Skeletal muscle satellite cell (primary cell): ENCODE data around the gene SLC5A6.

Experiments
- H3K27me3 ChIP-seq: 2 replicates; pipeline ENCODE4 v1.7.0; 2013; ENCODE audit warnings: low read length; ENCODE audit not compliant: control insufficient read depth, insufficient read depth
- H3K36me3 ChIP-seq: 2 replicates; pipeline ENCODE4 v1.7.0; 2013; ENCODE audit warnings: mild to moderate bottlenecking, control low read depth, low read length; ENCODE audit not compliant: insufficient read depth
- H3K4me1 ChIP-seq: 2 replicates; pipeline ENCODE4 v1.7.0; 2013; ENCODE audit warnings: low read length; ENCODE audit not compliant: control insufficient read depth, insufficient read depth
- H3K4me2 ChIP-seq: 2 replicates; pipeline ENCODE4 v1.7.0; 2013; ENCODE audit warnings: mild to moderate bottlenecking, low read length
- H3K4me3 ChIP-seq: 2 replicates; pipeline ENCODE4 v1.7.0; 2013; ENCODE audit warnings: low read length
- H3K9ac ChIP-seq: 2 replicates; pipeline ENCODE4 v1.7.0; 2013; ENCODE audit warnings: mild to moderate bottlenecking, low read depth, low read length, moderate library complexity
- H3K9me3 ChIP-seq: replicated peaks from 2 replicates; pipeline ENCODE4 v1.7.0; 2013; ENCODE audit warnings: mild to moderate bottlenecking, control low read depth, low read length

Gene SLC5A6

DNA sequence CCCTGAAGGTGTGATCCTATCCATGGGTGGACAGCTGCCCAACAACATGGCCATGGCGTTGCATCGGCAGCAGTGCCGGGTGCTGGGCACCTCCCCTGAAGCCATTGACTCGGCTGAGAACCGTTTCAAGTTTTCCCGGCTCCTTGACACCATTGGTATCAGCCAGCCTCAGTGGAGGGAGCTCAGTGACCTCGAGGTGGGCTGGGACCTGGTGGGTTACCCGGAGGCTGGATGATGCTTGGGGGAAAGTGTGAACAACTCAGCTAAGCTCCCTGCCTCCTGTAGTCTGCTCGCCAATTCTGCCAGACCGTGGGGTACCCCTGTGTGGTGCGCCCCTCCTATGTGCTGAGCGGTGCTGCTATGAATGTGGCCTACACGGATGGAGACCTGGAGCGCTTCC lies 21.3 kb upstream of the SLC5A6 start:
- H3K36me3 ChIP-seq = peaks cover 81% of the 10 kb centered on the region

DNA sequence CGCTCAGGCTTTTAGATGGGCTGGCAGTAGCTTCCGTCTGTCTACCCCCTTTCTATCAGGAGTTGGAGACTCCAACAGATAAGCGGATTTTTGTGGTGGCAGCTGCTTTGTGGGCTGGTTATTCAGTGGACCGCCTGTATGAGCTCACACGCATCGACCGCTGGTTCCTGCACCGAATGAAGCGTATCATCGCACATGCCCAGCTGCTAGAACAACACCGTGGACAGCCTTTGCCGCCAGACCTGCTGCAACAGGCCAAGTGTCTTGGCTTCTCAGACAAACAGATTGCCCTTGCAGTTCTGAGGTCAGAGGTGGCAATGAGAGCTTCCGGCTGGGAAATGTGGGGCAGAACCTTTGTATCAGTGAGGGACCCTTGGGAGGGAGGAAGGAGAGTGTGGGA lies 19.9 kb upstream of the SLC5A6 start:
- no peak overlapping the region for H3K9ac ChIP-seq
- H3K4me1 ChIP-seq = no peaks in the 10 kb centered on the region
- H3K4me2 ChIP-seq = no peak overlapping the region
- no peaks in the 10 kb centered on the region for H3K9me3 ChIP-seq
- no peak overlapping the region for H3K4me3 ChIP-seq
- H3K36me3 ChIP-seq = peaks cover 82% of the 10 kb centered on the region
- H3K27me3 ChIP-seq = no peaks in the 10 kb centered on the region

More for the DNA sequence above, 21.3 kb upstream of the SLC5A6 start:
- no peak overlapping the region for H3K4me2 ChIP-seq
- H3K9me3 ChIP-seq = no peaks in the 10 kb centered on the region
- no peak overlapping the region for H3K4me3 ChIP-seq
- no peaks in the 10 kb centered on the region for H3K27me3 ChIP-seq
- H3K9ac ChIP-seq = no peak overlapping the region
- H3K4me1 ChIP-seq = no peaks in the 10 kb centered on the region

DNA sequence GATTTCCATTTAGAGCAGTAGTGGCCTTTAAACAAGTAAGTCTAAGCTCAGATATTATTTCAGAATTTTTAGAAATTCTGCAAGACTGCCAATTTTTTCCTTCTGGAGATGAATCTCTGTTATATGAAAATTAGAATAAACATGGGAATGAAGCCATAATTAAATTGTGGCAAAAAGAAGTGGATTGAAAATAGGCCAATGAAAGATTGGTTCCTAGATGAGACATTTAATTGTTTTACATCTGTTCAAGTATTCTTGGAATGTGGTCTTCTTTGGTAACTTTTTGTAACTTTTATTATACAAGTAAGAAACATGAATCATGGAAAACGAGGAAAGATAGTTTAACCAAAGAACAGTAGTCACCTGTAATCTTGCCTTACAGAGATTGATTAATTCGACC lies 15.4 kb upstream of the SLC5A6 start:
- H3K9me3 ChIP-seq = no peaks in the 10 kb centered on the region
- H3K4me1 ChIP-seq = no peaks in the 10 kb centered on the region
- H3K4me2 ChIP-seq = no peak overlapping the region
- H3K4me3 ChIP-seq = no peak overlapping the region
- peaks cover 77% of the 10 kb centered on the region for H3K36me3 ChIP-seq
- no peaks in the 10 kb centered on the region for H3K27me3 ChIP-seq
- no peak overlapping the region for H3K9ac ChIP-seq

DNA sequence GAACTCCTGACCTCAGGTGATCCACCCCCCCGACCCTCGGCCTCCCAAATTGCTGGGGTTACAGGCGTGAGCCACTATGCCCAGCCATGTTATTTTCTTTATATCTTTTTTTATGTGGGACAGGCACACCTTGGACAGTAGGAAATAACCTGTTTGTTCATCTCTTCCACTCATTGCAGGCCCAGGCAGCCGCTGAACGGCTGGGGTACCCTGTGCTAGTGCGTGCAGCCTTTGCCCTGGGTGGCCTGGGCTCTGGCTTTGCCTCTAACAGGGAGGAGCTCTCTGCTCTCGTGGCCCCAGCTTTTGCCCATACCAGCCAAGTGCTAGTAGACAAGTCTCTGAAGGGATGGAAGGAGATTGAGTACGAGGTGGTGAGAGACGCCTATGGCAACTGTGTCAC lies 13.5 kb upstream of the SLC5A6 start:
- Histone ChIP-seq H3K36me3 (peaks cover 74% of the 10 kb centered on the region), H3K4me3 (no peak overlapping the region), H3K9ac (no peak overlapping the region)

DNA sequence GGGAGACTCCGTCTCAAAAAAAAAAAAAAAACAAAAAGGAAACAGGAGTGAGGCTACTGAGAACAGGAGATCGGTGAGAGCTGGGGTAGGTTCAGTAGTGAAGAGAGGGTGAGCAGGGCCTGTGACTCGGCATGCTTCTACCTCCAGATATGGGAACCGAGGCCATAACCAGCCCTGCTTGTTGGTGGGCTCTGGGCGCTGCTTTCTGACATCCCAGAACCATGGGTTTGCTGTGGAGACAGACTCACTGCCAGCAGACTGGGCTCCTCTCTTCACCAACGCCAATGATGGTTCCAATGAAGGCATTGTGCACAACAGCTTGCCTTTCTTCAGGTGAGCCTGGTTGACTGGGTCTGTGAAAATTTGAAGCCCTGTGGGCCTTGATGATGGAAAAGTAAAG lies 11.3 kb upstream of the SLC5A6 start:
- Histone ChIP-seq H3K4me2 (no peak overlapping the region), H3K4me1 (peaks cover 3% of the 10 kb centered on the region), H3K9me3 (no peaks in the 10 kb centered on the region), H3K9ac (no peak overlapping the region), H3K27me3 (no peaks in the 10 kb centered on the region), H3K4me3 (no peak overlapping the region), H3K36me3 (peaks cover 78% of the 10 kb centered on the region)

More for the DNA sequence above, 13.5 kb upstream of the SLC5A6 start:
- H3K27me3 ChIP-seq = no peaks in the 10 kb centered on the region
- H3K4me1 ChIP-seq = no peaks in the 10 kb centered on the region
- no peaks in the 10 kb centered on the region for H3K9me3 ChIP-seq
- H3K4me2 ChIP-seq = no peak overlapping the region

DNA sequence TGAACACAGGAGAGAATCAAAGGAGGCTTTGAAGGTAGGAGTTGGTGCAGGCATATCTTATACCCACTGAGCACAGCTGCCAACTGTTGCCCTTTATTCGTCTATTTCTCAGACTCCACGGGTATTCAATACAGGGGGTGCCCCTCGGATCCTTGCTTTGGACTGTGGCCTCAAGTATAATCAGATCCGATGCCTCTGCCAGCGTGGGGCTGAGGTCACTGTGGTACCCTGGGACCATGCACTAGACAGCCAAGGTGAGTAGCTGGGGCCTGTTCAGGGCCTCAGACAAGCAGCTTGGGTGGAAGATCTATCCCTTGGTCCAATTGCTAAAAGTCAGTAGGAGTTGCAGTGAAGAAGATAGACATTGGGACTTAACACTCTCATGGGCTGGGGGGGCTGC lies 10.3 kb upstream of the SLC5A6 start:
- Histone ChIP-seq H3K9me3 (no peaks in the 10 kb centered on the region), H3K36me3 (peaks cover 73% of the 10 kb centered on the region), H3K4me2 (no peak overlapping the region), H3K9ac (no peak overlapping the region), H3K4me1 (peaks cover 9% of the 10 kb centered on the region), H3K27me3 (no peaks in the 10 kb centered on the region), H3K4me3 (no peak overlapping the region)

DNA sequence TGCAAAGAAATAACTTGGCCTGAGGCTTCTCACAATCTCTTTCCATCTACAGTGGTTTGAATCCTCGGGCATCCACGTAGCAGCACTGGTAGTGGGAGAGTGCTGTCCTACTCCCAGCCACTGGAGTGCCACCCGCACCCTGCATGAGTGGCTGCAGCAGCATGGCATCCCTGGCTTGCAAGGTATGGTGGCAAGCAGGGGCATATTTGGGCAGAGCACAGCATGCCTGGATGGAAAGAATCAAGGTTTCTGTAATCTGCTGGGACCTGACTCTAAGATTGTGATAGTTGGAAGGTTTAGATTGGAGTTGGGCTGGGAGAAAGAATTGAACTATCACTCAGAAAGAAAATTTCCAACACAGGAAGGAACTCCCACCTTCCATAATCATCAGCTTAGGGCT lies 9.1 kb upstream of the SLC5A6 start:
- Histone ChIP-seq H3K4me3 (no peak overlapping the region), H3K9ac (no peak overlapping the region), H3K4me1 (peaks cover 13% of the 10 kb centered on the region), H3K36me3 (peaks cover 61% of the 10 kb centered on the region), H3K4me2 (no peak overlapping the region), H3K27me3 (no peaks in the 10 kb centered on the region), H3K9me3 (no peaks in the 10 kb centered on the region)

DNA sequence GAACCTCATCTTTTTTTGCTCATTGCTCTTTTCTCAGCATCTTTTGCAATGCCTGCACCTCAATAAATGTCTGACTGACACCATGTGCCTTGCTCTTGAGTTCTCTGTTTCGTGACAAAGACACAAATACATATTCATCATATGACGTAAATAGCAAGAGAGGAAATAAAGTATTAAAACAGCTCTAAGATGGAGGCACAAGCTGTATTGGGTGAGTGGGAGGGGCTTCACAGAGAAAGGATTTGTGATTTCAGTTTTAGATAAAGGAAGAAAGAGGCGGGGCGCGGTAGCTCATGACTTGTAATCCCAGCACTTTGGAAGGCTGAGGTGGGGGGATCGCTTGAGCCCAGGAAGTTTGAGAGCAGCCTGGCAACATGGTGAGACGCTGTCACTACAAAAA lies 8.0 kb upstream of the SLC5A6 start:
- no peaks in the 10 kb centered on the region for H3K9me3 ChIP-seq
- no peak overlapping the region for H3K4me3 ChIP-seq
- H3K4me2 ChIP-seq = no peak overlapping the region
- H3K4me1 ChIP-seq = peaks cover 13% of the 10 kb centered on the region
- peaks cover 60% of the 10 kb centered on the region for H3K36me3 ChIP-seq
- H3K9ac ChIP-seq = no peak overlapping the region
- H3K27me3 ChIP-seq = no peaks in the 10 kb centered on the region

DNA sequence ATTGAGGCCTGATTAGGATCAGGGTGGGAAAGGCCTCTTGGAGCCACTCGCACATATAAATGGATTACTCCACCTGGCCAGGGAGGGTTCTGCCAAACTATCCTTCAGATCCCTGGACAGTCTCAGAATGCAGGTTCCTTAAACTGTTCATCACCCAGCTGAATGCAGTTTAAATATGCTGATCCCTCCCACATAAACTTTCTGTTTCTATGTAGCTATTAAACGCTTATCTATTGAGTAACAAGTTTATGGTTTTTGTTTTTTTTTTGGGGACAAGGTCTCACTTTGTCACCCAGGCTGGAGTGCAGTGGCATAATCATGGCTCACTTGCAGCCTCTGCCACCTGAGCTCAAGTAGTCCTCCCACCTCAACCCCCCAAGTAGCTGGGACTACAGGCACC lies 7.0 kb upstream of the SLC5A6 start:
- H3K36me3 ChIP-seq = peaks cover 51% of the 10 kb centered on the region
- H3K4me1 ChIP-seq = peaks cover 13% of the 10 kb centered on the region
- H3K4me3 ChIP-seq = no peak overlapping the region
- H3K9me3 ChIP-seq = no peaks in the 10 kb centered on the region
- H3K4me2 ChIP-seq = peak overlapping the region; percentile 99
- H3K9ac ChIP-seq = no peak overlapping the region
- no peaks in the 10 kb centered on the region for H3K27me3 ChIP-seq

DNA sequence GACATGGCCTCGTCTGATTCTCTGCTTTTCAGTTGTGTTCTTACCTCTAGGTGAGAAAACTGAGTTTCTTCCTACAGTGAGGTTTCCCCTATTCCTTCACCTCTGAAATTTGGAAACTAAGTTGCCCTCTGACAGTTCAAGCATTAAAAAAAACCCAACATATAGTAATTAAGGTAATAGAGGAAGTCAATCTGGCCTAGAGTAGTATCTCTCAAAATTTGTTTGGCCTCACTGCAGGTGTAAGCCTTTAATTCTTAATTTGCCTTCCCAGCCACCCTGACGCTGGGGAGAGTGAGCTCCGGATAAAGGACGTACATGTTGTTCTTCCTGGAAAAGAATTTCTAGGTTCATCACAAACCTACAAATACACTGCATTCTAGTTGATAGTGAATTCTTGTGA lies 6.5 kb upstream of the SLC5A6 start:
- peak overlapping the region; percentile 99 for H3K4me3 ChIP-seq
- H3K9me3 ChIP-seq = no peaks in the 10 kb centered on the region
- peaks cover 47% of the 10 kb centered on the region for H3K36me3 ChIP-seq
- H3K9ac ChIP-seq = peak overlapping the region; percentile 94
- H3K4me2 ChIP-seq = peak overlapping the region; percentile 99
- peaks cover 13% of the 10 kb centered on the region for H3K4me1 ChIP-seq
- no peaks in the 10 kb centered on the region for H3K27me3 ChIP-seq

DNA sequence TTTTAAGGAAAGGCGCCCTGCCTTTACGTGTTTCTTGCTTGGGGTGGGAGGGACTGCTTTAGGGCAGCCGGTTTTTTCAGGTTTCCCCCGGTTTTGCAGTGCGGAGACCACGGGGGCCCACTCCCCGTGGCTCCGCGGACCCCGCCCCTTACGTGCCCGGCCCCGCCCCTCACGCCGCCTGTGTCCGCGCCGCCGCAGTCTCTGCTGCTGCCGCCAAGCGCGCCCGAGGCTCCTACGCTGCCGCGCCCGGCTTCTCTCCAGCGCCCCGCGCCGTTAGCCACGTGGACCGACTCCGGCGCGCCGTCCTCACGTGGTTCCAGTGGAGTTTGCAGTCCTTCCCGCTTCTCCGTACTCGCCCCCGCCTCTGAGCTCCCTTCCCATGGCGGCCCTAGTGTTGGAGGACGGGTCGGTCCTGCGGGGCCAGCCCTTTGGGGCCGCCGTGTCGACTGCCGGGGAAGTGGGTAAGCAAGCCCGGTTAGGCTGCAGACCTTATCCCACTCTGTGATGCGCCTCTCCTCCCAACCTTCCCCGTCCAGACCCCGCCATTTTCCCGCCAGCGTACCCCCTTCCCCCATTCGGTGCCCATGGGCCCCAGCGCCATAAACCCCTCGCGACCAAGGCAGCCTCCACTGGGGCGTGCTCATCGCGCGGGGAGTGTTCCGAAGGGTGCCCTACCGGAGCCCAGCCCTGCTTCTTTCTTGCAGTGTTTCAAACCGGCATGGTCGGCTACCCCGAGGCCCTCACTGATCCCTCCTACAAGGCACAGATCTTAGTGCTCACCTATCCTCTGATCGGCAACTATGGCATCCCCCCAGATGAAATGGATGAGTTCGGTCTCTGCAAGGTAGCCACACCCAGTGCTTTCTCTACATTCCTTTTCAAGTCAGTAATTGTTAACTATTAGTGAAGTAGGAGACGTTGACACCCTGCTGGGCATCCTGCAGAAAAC lies 5.4 kb upstream of the SLC5A6 start, which contains the start of gene CAD:
TSS of gene CAD (plus strand) at position 197 of the 949 bp plus-strand sequence. CDS start at position 380, 183 bp downstream.
- Histone ChIP-seq H3K4me2 (peak within 1 kb of the TSS; percentile 99), H3K27me3 (no peaks in the 10 kb centered on the region), H3K4me3 (peak within 1 kb of the TSS; percentile 99), H3K36me3 (peaks cover 37% of the 10 kb centered on the region), H3K9me3 (no peaks in the 10 kb centered on the region), H3K9ac (peak within 1 kb of the TSS; percentile 94), H3K4me1 (peaks cover 20% of the 10 kb centered on the region)
